ENCODE measurements around the gene FAM53A.

FAM53A gene

GRCh38 chr4:1639299-1639868 lies 44.7 kb downstream of the FAM53A start:
- DNase-seq (ENCODE audit: low read depth in 2 of 2): no peak

GRCh38 chr4:1638873-1639272 lies 45.2 kb downstream of the FAM53A start:
- DNase-seq (ENCODE audit: low read depth in 2 of 2): no peak

GRCh38 chr4:1638272-1638598 lies 45.9 kb downstream of the FAM53A start:
- DNase-seq (ENCODE audit: low read depth in 2 of 2): no peak

GRCh38 chr4:1637580-1638271 lies 46.4 kb downstream of the FAM53A start:
- DNase-seq (ENCODE audit: low read depth in 2 of 2): no peak

- DNase-seq (ENCODE audit: low read depth in 2 of 2): no peak
These were observed 47.5 kb downstream of the FAM53A start for GRCh38 chr4:1636490-1637211.

GRCh38 chr4:1635464-1635863 lies 48.6 kb downstream of the FAM53A start:
- no peak for DNase-seq (ENCODE audit: low read depth in 2 of 2)

- no peak for DNase-seq (ENCODE audit: low read depth in 2 of 2)
These were observed 50.1 kb downstream of the FAM53A start for GRCh38 chr4:1633993-1634392.

GRCh38 chr4:1632109-1633104 lies 51.7 kb downstream of the FAM53A start:
- DNase-seq (ENCODE audit: low read depth in 2 of 2): no peak

GRCh38 chr4:1631136-1631535 lies 53.0 kb downstream of the FAM53A start:
- DNase-seq (ENCODE audit: low read depth in 2 of 2): no peak

- DNase-seq (ENCODE audit: low read depth in 2 of 2): no peak
These were observed 53.8 kb downstream of the FAM53A start for GRCh38 chr4:1630266-1630665.

- no peak for DNase-seq (ENCODE audit: low read depth in 2 of 2)
These were observed 54.4 kb downstream of the FAM53A start for GRCh38 chr4:1629699-1630083.

GRCh38 chr4:1628892-1629698 lies 55.0 kb downstream of the FAM53A start:
- DNase-seq (ENCODE audit: low read depth in 2 of 2): peak; percentile 20 to 61

- no peak for DNase-seq (ENCODE audit: low read depth in 2 of 2)
These were observed 56.4 kb downstream of the FAM53A start for GRCh38 chr4:1627417-1628313.

GRCh38 chr4:1626941-1627340 lies 57.2 kb downstream of the FAM53A start:
- no peak for DNase-seq (ENCODE audit: low read depth in 2 of 2)

GRCh38 chr4:1626151-1626550 lies 58.0 kb downstream of the FAM53A start:
- no peak for DNase-seq (ENCODE audit: low read depth in 2 of 2)

GRCh38 chr4:1625600-1626138 lies 58.4 kb downstream of the FAM53A start:
- no peak for DNase-seq (ENCODE audit: low read depth in 2 of 2)

- DNase-seq (ENCODE audit: low read depth in 2 of 2): no peak
These were observed 59.6 kb downstream of the FAM53A start for GRCh38 chr4:1624519-1624910.

GRCh38 chr4:1623821-1624518 lies 60.1 kb downstream of the FAM53A start:
- DNase-seq (ENCODE audit: low read depth in 2 of 2): no peak

- no peak for DNase-seq (ENCODE audit: low read depth in 2 of 2)
These were observed 60.7 kb downstream of the FAM53A start for GRCh38 chr4:1623400-1623799.

Data from stimulated activated CD4-positive, alpha-beta T cell treated with anti-CD3 and anti-CD28 coated beads, Interleukin-1b, Interleukin-23, amount 100 ng/mL, for 1 hour (primary cell).